ENCODE results near the gene LRRFIP2.

Gene LRRFIP2

GRCh38 chr3:37100411-37100810, 74.0 kb downstream of the LRRFIP2 start:
- Histone ChIP-seq H3K9ac (no peak overlapping the region), H3K4me2 (no peak overlapping the region), H3K36me3 (ENCODE audit: insufficient read depth) (no peaks in the 10 kb centered on the region), H3K27me3 (ENCODE audit: insufficient read depth, low read depth) (no peaks in the 10 kb centered on the region), H2AFZ (ENCODE audit: low read depth) (no peak overlapping the region), H3K27ac (no peak overlapping the region), H4K20me1 (ENCODE audit: insufficient read depth) (no peaks in the 10 kb centered on the region), H3K79me2 (ENCODE audit: insufficient read depth, low read depth) (no peaks in the 10 kb centered on the region), H3K4me1 (ENCODE audit: low read depth, poor library complexity, severe bottlenecking) (no peaks in the 10 kb centered on the region), H3K4me3 (IDR thresholded peaks at IDR 0.05; ENCODE audit: insufficient read depth, low read depth, low read length) (no peak overlapping the region)
- no peak for TF ChIP-seq CTCF (conservative IDR thresholded peaks at IDR 0.05; ENCODE audit: low read depth, low read length)

- no peak for TF ChIP-seq CTCF (conservative IDR thresholded peaks at IDR 0.05; ENCODE audit: low read depth, low read length)
- Histone ChIP-seq H3K79me2 (ENCODE audit: insufficient read depth, low read depth) (no peaks in the 10 kb centered on the region), H4K20me1 (ENCODE audit: insufficient read depth) (no peaks in the 10 kb centered on the region), H3K4me2 (no peak overlapping the region), H3K36me3 (ENCODE audit: insufficient read depth) (no peaks in the 10 kb centered on the region), H3K4me1 (ENCODE audit: low read depth, poor library complexity, severe bottlenecking) (no peaks in the 10 kb centered on the region), H3K27ac (no peak overlapping the region), H3K4me3 (IDR thresholded peaks at IDR 0.05; ENCODE audit: insufficient read depth, low read depth, low read length) (no peak overlapping the region), H2AFZ (ENCODE audit: low read depth) (no peak overlapping the region), H3K9ac (no peak overlapping the region), H3K27me3 (ENCODE audit: insufficient read depth, low read depth) (no peaks in the 10 kb centered on the region)
These were observed 74.9 kb downstream of the LRRFIP2 start for GRCh38 chr3:37099469-37099868.

GRCh38 chr3:37098884-37099283, 75.5 kb downstream of the LRRFIP2 start:
- Histone ChIP-seq H4K20me1 (ENCODE audit: insufficient read depth) (no peaks in the 10 kb centered on the region), H2AFZ (ENCODE audit: low read depth) (no peak overlapping the region), H3K9ac (no peak overlapping the region), H3K79me2 (ENCODE audit: insufficient read depth, low read depth) (no peaks in the 10 kb centered on the region), H3K4me3 (IDR thresholded peaks at IDR 0.05; ENCODE audit: insufficient read depth, low read depth, low read length) (no peak overlapping the region), H3K27me3 (ENCODE audit: insufficient read depth, low read depth) (no peaks in the 10 kb centered on the region), H3K36me3 (ENCODE audit: insufficient read depth) (no peaks in the 10 kb centered on the region), H3K27ac (no peak overlapping the region), H3K4me2 (no peak overlapping the region), H3K4me1 (ENCODE audit: low read depth, poor library complexity, severe bottlenecking) (no peaks in the 10 kb centered on the region)
- no peak for TF ChIP-seq CTCF (conservative IDR thresholded peaks at IDR 0.05; ENCODE audit: low read depth, low read length)

- Histone ChIP-seq H3K79me2 (ENCODE audit: insufficient read depth, low read depth) (no peaks in the 10 kb centered on the region), H2AFZ (ENCODE audit: low read depth) (no peak overlapping the region), H3K27me3 (ENCODE audit: insufficient read depth, low read depth) (no peaks in the 10 kb centered on the region), H4K20me1 (ENCODE audit: insufficient read depth) (no peaks in the 10 kb centered on the region), H3K9ac (no peak overlapping the region), H3K4me1 (ENCODE audit: low read depth, poor library complexity, severe bottlenecking) (no peaks in the 10 kb centered on the region), H3K27ac (no peak overlapping the region), H3K4me2 (no peak overlapping the region), H3K36me3 (ENCODE audit: insufficient read depth) (no peaks in the 10 kb centered on the region), H3K4me3 (IDR thresholded peaks at IDR 0.05; ENCODE audit: insufficient read depth, low read depth, low read length) (no peak overlapping the region)
- no peak for TF ChIP-seq CTCF (conservative IDR thresholded peaks at IDR 0.05; ENCODE audit: low read depth, low read length)
These were observed 76.6 kb downstream of the LRRFIP2 start for GRCh38 chr3:37097776-37098175.

- H3K4me1 ChIP-seq (ENCODE audit: low read depth, poor library complexity, severe bottlenecking): no peaks in the 10 kb centered on the region
- TF ChIP-seq CTCF (conservative IDR thresholded peaks at IDR 0.05; ENCODE audit: low read depth, low read length): no peak
- no peaks in the 10 kb centered on the region for H3K36me3 ChIP-seq (ENCODE audit: insufficient read depth)
- no peak overlapping the region for H3K27ac ChIP-seq
- H3K79me2 ChIP-seq (ENCODE audit: insufficient read depth, low read depth): no peaks in the 10 kb centered on the region
- no peaks in the 10 kb centered on the region for H3K27me3 ChIP-seq (ENCODE audit: insufficient read depth, low read depth)
- no peak overlapping the region for H3K4me3 ChIP-seq (IDR thresholded peaks at IDR 0.05; ENCODE audit: insufficient read depth, low read depth, low read length)
- H3K9ac ChIP-seq: no peak overlapping the region
- no peak overlapping the region for H2AFZ ChIP-seq (ENCODE audit: low read depth)
- no peak overlapping the region for H3K4me2 ChIP-seq
- no peaks in the 10 kb centered on the region for H4K20me1 ChIP-seq (ENCODE audit: insufficient read depth)
These were observed 77.4 kb downstream of the LRRFIP2 start for GRCh38 chr3:37096975-37097374.

All from KMS-11 (cell line).